IPS-11a (cell line): ENCODE data around the gene MFRP.

Experiments used
- H3K4me3 ChIP-seq: one replicate; pipeline ENCODE4 v1.5.1; 2013; ENCODE audit warnings: low read depth, low read length, control low read depth

MFRP gene

DNA sequence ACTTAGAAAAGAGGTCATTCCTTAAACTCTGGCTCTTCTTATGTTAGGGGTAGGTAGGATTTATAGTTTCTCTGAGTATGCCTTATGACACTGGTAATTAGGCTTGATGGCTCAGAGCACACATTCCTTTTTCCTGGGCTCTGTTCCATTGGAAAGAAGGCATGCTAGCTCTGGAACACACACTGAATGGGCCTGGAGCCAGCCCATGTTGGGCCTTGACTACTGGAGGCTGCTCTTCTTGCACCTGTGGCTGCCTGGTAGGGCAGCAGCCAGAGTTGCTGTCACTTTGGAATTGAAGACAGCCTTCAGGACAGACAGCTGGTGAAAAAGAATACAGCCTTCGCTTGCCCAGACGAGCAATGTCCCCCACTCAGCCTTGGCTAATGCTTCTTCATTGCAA, 47.8 kb downstream of the MFRP start:
- no peak overlapping the region for H3K4me3 ChIP-seq

DNA sequence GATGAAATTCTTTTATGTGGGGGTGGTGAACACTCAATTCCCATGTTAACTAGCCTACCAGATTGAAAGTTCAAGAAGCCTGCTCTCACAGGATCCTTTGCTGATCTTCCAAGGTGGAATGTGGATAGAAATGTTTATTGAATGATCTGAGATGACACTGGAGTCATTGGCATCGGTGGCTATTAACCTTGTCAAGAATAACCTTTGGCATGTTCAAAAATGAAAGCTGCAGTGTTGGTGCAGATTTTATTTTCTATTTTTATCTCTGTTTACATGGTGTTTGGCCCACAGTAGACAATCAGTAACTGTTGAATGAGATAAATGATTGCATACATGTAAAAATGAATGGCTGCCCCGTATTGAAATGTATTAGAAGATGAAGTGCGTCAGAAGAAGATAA, 48.6 kb downstream of the MFRP start:
- H3K4me3 ChIP-seq, result no peak overlapping the region

DNA sequence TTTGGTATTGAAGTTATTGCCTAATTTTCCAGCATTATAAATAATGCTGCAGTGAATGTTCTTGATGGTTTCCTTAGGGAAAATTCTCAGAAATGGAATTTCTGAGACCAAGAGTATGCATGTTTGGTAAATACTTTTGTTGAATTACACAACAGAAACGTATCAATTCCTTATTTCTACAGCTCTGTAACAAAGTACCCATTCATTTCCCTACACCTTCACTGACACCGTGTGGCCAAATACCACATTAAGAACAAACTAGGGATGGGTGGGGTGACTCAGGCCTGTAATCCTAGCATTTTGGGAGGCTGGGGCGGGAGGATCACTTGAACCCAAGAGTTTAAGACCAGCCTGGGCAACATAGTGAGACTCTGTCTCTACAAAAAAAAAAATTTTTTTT, 51.3 kb downstream of the MFRP start:
- H3K4me3 ChIP-seq, result no peak overlapping the region

DNA sequence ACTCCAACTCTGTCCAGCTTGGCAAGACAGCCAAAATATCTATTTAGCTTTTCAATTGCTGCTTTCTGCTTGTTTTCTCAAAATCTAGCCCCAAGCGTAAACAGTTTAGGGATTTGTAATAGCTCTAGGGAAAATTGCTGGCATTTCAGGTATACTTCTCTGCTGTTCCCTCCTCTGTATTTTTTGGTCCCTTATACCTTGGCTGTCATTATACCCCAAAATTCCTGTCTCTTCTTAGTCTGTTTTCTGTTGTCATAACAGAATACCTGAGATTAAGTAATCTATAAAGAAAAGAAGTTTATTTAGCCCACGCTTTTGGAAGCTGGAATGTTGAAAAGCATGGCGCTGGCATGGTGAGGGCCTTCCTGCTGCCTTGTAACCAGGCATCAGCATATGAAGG, 53.0 kb downstream of the MFRP start:
- H3K4me3 ChIP-seq, result no peak overlapping the region

DNA sequence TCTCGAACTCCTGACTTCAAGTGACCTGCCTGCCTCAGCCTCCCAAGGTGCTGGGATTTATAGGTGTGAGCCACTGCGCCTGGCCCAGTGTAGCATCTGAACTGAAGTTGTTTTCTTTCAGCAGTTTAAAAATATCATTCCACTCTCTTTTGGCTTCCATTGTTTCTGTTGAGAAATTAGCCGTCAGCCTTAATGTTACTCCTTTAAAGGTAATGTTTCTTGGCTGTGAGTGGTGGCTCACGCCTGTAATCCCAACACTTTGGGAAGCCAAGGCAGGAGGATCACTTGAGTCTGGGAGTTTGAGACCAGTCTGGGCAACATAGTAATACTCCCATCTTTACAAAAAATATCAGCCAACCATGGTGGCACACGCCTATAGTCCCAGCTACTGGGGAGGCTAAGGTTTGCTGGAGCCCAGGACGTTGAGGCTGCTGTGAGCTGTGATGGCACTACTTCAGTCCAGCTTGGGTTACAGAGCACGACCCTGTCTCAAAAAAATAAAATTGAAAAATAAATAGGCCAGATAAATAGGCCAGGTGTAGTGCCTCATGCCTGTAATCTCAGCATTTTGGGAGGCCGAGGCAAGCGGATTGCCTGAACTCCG, 55.5 kb downstream of the MFRP start:
- no peak overlapping the region for H3K4me3 ChIP-seq
